HUES48 (cell line): ENCODE results near the gene CAMSAP1.
A peak's percentile ranks its signal among the peaks of the same experiment; 100 is the strongest.
"Not testable (repeated sequence)": the region's sequence is repeated elsewhere in the genome, so short reads cannot be mapped to it uniquely, and the experiment has no call there.

Source experiments
- H3K27ac ChIP-seq: one replicate; pipeline ENCODE4 v1.7.0; 2013; ENCODE audit warnings: low read depth, low read length, inconsistent platforms
- H3K27me3 ChIP-seq: 2 replicates; pipeline ENCODE4 v1.6.1; 2013; ENCODE audit warnings: mild to moderate bottlenecking, low read length; ENCODE audit not compliant: control insufficient read depth, insufficient read depth
- H3K36me3 ChIP-seq: 2 replicates; pipeline ENCODE4 v1.6.1; 2013; ENCODE audit warnings: low read length; ENCODE audit not compliant: control insufficient read depth, insufficient read depth
- H3K4me1 ChIP-seq: 2 replicates; pipeline ENCODE4 v1.6.1; 2013; ENCODE audit warnings: mild to moderate bottlenecking, low read length; ENCODE audit not compliant: control insufficient read depth, insufficient read depth
- H3K4me3 ChIP-seq: 2 replicates; pipeline ENCODE4 v1.5.1; 2013; ENCODE audit warnings: mild to moderate bottlenecking, low read depth, low read length
- H3K9ac ChIP-seq: 2 replicates; pipeline ENCODE4 v1.6.1; 2013; ENCODE audit warnings: mild to moderate bottlenecking, low read depth, low read length, moderate library complexity
- H3K9me3 ChIP-seq: 2 replicates; pipeline ENCODE4 v1.6.1; 2013; ENCODE audit warnings: low read length; ENCODE audit not compliant: control insufficient read depth, insufficient read depth

The CAMSAP1 gene, protein sequence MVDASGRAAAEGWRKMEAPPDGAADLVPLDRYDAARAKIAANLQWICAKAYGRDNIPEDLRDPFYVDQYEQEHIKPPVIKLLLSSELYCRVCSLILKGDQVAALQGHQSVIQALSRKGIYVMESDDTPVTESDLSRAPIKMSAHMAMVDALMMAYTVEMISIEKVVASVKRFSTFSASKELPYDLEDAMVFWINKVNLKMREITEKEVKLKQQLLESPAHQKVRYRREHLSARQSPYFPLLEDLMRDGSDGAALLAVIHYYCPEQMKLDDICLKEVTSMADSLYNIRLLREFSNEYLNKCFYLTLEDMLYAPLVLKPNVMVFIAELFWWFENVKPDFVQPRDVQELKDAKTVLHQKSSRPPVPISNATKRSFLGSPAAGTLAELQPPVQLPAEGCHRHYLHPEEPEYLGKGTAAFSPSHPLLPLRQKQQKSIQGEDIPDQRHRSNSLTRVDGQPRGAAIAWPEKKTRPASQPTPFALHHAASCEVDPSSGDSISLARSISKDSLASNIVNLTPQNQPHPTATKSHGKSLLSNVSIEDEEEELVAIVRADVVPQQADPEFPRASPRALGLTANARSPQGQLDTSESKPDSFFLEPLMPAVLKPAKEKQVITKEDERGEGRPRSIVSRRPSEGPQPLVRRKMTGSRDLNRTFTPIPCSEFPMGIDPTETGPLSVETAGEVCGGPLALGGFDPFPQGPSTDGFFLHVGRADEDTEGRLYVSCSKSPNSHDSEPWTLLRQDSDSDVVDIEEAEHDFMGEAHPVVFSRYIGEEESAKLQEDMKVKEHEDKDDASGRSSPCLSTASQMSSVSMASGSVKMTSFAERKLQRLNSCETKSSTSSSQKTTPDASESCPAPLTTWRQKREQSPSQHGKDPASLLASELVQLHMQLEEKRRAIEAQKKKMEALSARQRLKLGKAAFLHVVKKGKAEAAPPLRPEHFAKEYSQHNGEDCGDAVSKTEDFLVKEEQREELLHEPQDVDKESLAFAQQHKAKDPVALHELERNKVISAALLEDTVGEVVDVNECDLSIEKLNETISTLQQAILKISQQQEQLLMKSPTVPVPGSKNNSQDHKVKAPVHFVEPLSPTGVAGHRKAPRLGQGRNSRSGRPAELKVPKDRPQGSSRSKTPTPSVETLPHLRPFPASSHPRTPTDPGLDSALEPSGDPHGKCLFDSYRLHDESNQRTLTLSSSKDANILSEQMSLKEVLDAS (N-terminal part only)

GRCh38 chr9:135907431-135908092, at the start of gene CAMSAP1:
CAMSAP1 (minus strand) TSS chr9:135907546; CDS start chr9:135907159, 387 bp downstream.
- Histone ChIP-seq H3K4me1 (peaks cover 25% of the 10 kb centered on the region), H3K27ac (peak within 1 kb of the TSS; percentile 76), H3K4me3 (peak within 1 kb of the TSS; percentile 80)

GRCh38 chr9:135956802-135957174, 49.4 kb upstream of the CAMSAP1 start:
- no peaks in the 10 kb centered on the region for H3K9me3 ChIP-seq
- H3K36me3 ChIP-seq, result peaks cover 31% of the 10 kb centered on the region
- no peaks in the 10 kb centered on the region for H3K27me3 ChIP-seq
- H3K27ac ChIP-seq, result no peak overlapping the region
- H3K4me3 ChIP-seq, result no peak overlapping the region
- H3K4me1 ChIP-seq, result peaks cover 8% of the 10 kb centered on the region
- H3K9ac ChIP-seq, result no peak overlapping the region

More at GRCh38 chr9:135907431-135908092, at the start of gene CAMSAP1:
- peaks cover 24% of the 10 kb centered on the region for H3K36me3 ChIP-seq
- 0 out of 2 replicates have a peak, but pooled peaks cover 2% of the 10 kb centered on the region for H3K9me3 ChIP-seq
- peak within 1 kb of the TSS; percentile 59; the same call in 1 of the 2 replicates for H3K9ac ChIP-seq
- no peaks in the 10 kb centered on the region for H3K27me3 ChIP-seq

DNA sequence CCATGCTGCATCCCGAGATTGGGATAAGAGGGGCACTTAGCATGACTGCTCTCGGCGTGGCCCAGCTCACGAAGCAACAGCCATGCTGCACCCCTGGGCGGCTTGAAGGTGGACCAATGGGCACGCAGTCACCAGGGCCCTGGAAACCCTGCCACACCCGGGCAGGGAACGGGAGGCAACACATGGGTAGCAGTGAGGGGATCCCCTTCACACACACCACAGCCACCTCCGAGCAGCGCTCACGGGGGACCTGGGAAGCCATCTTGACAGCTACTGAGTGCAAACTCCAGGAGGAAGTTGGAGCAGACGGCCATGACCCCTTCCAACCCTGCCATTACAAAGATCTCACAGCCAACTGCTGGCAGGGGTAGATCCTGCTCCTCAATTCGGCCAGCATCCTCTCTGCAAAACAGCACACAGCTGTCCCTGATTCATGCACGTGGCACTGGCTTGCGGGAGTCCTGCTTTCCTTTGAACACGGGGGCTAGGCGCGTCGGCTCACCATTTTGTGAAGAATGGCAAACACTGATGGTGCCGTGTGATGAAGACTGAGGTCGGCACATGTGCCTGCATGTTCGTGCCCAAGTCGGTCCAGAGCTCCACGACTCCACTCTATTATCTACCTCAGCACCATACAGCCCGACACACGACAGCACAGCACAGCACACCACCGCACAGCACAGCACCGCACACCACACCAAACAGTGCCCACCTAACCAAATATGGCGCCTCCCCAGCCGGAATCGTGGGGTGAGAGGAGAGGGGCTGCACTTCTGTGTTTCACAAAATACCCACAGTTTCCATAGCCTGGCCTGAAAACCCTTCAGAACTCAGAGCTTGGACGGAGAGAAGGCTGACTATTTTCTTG, 48.8 kb upstream of the CAMSAP1 start:
- no peaks in the 10 kb centered on the region for H3K9me3 ChIP-seq
- no peak overlapping the region for H3K27ac ChIP-seq
- no peak overlapping the region for H3K4me3 ChIP-seq
- H3K9ac ChIP-seq, result no peak overlapping the region
- peaks cover 32% of the 10 kb centered on the region for H3K36me3 ChIP-seq
- H3K27me3 ChIP-seq, result no peaks in the 10 kb centered on the region
- peaks cover 8% of the 10 kb centered on the region for H3K4me1 ChIP-seq

DNA sequence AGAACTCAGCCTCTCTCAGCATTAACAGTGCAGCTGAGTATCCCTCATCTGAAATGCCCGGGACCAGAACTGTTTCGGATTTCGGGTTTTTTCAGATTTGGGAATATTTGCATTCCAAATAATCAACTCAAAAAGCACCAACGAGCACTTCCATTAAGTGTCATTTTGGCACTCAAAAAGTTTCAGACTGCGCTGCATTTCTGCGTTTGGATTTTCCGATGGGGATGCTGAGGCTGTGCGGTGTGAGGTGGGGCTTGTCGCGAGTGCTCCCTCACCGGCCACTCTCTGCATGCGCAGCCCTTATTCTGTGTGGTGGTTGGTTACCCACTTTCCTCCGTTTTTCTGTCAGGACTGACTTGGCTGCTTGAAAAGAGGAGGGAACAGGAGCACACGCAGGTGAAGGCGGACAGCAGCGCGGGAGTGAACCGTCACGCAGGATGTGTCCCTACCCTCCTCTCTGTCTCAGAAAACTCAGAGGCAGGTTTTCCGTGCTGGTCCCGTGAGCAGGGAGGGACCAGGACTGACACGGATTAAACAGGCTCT, 45.4 kb upstream of the CAMSAP1 start:
- no peak overlapping the region for H3K27ac ChIP-seq
- H3K9me3 ChIP-seq, result no peaks in the 10 kb centered on the region
- H3K4me1 ChIP-seq, result no peaks in the 10 kb centered on the region
- H3K9ac ChIP-seq, result no peak overlapping the region
- no peaks in the 10 kb centered on the region for H3K27me3 ChIP-seq
- H3K4me3 ChIP-seq, result no peak overlapping the region
- H3K36me3 ChIP-seq, result peaks cover 38% of the 10 kb centered on the region

DNA sequence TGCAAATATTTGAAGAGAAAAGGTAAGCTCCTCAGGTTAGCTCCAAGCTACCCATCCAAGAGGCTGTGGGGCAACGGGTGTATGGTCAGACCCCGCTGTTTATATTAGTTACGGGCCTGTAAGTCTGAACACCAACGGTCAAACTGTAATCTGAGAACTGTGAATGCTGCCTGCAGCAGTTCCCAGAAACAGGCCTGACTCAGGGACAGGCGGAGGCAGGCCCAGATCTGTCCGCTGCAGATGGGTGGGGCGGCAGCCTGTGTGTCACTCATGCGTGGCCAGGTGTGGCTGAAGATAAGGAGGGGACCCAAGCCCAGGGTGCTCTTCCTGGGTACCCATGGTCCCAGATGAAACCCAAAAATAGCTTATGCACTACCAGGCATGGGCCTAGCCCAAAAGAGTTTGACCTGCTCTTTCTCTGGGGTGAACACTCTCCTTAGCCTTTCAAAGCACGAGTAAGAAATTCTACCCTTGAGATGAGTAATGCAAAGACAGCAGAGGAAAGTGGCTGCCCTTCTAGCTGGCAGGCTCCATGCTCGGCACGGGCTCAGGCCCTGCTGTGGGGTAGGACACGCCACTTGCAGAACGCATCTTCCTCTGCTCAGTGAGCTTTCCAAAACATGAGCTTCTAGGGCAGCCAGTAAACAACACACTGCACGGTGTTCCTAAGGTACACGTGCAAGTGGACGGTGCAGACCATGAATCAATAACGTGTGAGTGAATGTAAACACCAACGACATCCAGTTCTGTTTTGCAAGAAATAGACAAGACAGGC, 44.7 kb upstream of the CAMSAP1 start:
- Histone ChIP-seq H3K9me3 (no peaks in the 10 kb centered on the region), H3K27me3 (no peaks in the 10 kb centered on the region), H3K9ac (no peak overlapping the region), H3K36me3 (peaks cover 41% of the 10 kb centered on the region), H3K4me3 (no peak overlapping the region), H3K27ac (no peak overlapping the region), H3K4me1 (no peaks in the 10 kb centered on the region)

- peaks cover 49% of the 10 kb centered on the region for H3K36me3 ChIP-seq
- not testable (repeated sequence) for H3K27me3 ChIP-seq, H3K4me3 ChIP-seq, H3K27ac ChIP-seq, H3K4me1 ChIP-seq, H3K9me3 ChIP-seq, H3K9ac ChIP-seq
These were observed 44.0 kb upstream of the CAMSAP1 start for GRCh38 chr9:135951310-135951709.

DNA sequence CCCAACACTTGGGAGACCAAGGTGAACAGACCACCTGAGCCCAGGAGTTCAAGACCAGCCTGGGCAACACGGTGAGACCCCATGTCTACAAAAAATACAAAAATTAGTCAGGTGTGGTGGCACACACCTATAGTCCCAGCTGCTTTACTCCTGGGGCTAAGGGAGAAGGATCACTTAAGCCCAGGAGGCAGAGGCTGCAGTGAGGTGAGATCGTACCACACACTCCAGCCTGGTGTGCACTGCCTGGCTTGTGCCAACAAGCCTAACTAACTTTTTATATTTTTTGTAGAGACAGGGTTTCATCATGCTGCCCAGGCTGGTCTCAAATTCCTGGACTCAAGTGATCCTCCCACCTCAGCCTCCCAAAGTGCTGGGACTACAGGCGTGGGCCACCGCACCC, 43.5 kb upstream of the CAMSAP1 start:
- not testable (repeated sequence) for H3K9me3 ChIP-seq, H3K4me3 ChIP-seq, H3K27ac ChIP-seq, H3K4me1 ChIP-seq, H3K9ac ChIP-seq, H3K27me3 ChIP-seq
- H3K36me3 ChIP-seq, result peaks cover 53% of the 10 kb centered on the region

- no peaks in the 10 kb centered on the region for H3K27me3 ChIP-seq
- H3K9ac ChIP-seq, result no peak overlapping the region
- no peaks in the 10 kb centered on the region for H3K9me3 ChIP-seq
- H3K4me3 ChIP-seq, result no peak overlapping the region
- no peaks in the 10 kb centered on the region for H3K4me1 ChIP-seq
- no peak overlapping the region for H3K27ac ChIP-seq
- H3K36me3 ChIP-seq, result peaks cover 60% of the 10 kb centered on the region
These were observed 42.9 kb upstream of the CAMSAP1 start for GRCh38 chr9:135950135-135950682.

DNA sequence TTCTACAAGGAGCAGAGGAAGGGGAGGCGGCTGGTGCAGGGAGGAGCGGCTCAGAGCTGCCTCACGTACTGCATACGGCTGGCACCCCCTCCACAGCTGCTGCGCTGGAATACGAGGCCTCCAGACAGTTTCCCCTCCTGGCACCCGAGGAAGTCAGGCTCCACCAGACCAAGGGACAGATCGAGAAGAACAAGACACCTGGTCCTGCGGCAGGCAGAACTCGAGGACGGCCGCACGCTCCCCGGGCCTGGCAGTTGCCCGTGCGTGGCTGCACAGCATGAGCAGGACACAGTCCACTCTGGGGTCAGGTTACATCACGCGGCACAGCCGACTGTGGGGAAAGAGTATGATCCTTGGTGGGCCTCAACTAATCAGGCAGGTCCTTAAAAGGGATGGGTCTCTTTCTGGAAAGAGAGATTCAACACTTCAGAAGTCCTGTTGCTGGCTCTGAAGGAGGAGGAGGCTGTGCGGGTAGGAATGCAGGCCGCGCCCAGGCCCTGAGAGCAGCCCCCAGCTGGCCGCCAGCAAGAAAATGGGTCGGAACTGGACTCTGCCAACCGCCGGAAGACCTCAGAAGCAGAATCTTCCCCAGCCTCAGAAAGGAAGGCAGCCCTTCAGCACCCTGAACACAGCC, 42.3 kb upstream of the CAMSAP1 start:
- Histone ChIP-seq H3K9me3 (no peaks in the 10 kb centered on the region), H3K36me3 (peaks cover 61% of the 10 kb centered on the region), H3K4me3 (no peak overlapping the region), H3K4me1 (no peaks in the 10 kb centered on the region), H3K27ac (no peak overlapping the region), H3K27me3 (no peaks in the 10 kb centered on the region), H3K9ac (no peak overlapping the region)
